ENCODE results near the gene UNC45A.
A peak's percentile ranks its signal among the peaks of the same experiment; 100 is the strongest.

UNC45A gene

DNA sequence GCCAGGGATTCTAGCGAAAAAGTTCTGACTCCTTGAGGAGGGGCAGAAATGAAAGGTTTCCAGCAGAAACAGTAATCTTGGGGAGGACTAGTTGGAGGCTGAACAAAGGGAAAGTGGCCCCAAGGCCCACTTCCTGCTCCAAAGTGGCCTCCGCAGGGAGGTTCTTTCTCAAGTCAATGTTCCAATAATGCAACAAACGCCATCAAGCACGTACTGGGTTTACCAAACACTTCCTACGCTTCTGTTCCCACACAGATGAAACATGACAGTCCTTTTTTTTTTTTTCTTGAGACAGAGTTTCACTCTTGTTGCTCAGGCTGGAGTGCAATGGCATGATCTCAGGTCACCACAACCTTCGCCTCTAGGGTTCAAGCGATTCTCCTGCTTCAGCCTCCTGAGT is 10.0 kb downstream of the UNC45A start:
- Histone ChIP-seq H3K4me1 (ENCODE audit: control insufficient read depth, insufficient read depth, low read length, poor library complexity, severe bottlenecking) (no peaks in the 10 kb centered on the region), H3K27me3 (replicated peaks; ENCODE audit: control insufficient read depth, insufficient read depth, low read length, poor library complexity, severe bottlenecking) (no peaks in the 10 kb centered on the region), H3K4me3 (ENCODE audit: insufficient read depth, low read depth, low read length, poor library complexity, severe bottlenecking) (no peak overlapping the region), H3K27ac (ENCODE audit: insufficient read depth, low read length, poor library complexity, severe bottlenecking) (no peak overlapping the region), H3K9me3 (ENCODE audit: control insufficient read depth, low read length) (no peaks in the 10 kb centered on the region), H3K36me3 (ENCODE audit: control insufficient read depth, insufficient read depth, low read length) (peaks cover 88% of the 10 kb centered on the region)
- DNase-seq = no peak

DNA sequence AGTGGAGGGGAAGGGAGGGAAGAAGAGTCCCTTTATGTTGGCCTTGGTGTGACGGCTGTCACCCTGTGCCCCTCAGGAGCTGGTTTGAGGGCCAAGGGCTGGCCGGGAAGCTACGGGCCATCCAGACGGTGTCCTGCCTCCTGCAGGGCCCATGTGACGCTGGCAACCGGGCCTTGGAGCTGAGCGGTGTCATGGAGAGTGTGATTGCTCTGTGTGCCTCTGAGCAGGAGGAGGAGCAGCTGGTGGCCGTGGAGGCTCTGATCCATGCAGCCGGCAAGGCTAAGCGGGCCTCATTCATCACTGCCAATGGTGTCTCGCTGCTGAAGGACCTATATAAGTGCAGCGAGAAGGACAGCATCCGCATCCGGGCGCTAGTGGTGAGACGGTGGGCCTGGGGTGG is 11.5 kb downstream of the UNC45A start:
- Histone ChIP-seq H3K36me3 (ENCODE audit: control insufficient read depth, insufficient read depth, low read length) (peaks cover 82% of the 10 kb centered on the region), H3K9me3 (ENCODE audit: control insufficient read depth, low read length) (no peaks in the 10 kb centered on the region), H3K4me3 (ENCODE audit: insufficient read depth, low read depth, low read length, poor library complexity, severe bottlenecking) (no peak overlapping the region), H3K27me3 (replicated peaks; ENCODE audit: control insufficient read depth, insufficient read depth, low read length, poor library complexity, severe bottlenecking) (no peaks in the 10 kb centered on the region), H3K27ac (ENCODE audit: insufficient read depth, low read length, poor library complexity, severe bottlenecking) (no peak overlapping the region), H3K4me1 (ENCODE audit: control insufficient read depth, insufficient read depth, low read length, poor library complexity, severe bottlenecking) (no peaks in the 10 kb centered on the region)
- no peak for DNase-seq

DNA sequence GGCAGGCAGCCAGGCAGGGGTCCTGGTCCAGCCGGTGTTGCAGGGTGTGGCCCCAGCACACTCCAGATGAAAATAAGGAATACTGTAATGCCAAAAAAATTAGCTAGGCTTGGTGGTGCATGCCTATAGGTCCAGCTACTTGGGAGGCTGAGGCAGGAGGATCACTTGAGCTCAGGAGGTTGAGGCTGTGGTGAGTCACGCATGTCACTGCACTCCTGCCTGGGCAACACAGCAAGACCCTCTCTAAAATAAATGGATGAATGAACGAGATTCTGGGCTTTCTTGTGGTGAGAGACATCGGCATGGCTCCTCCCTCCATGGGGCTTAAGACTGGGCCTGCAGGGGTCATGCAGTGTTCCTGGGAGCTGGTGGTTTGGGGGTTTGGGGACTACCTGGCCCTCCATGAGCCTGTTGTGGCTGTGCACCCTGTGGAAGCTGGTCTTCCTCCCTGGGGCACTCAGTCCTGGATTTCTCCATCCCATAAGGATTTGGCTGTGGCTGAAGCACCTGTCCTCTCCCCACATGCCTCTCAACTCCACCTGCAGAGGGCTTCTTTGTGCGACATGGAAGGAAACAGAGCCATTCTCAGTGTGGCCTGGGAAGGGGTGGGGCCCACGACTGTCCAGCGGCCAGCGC is 12.0 kb downstream of the UNC45A start:
- Histone ChIP-seq H3K9me3 (ENCODE audit: control insufficient read depth, low read length) (no peaks in the 10 kb centered on the region), H3K27ac (ENCODE audit: insufficient read depth, low read length, poor library complexity, severe bottlenecking) (no peak overlapping the region), H3K4me1 (ENCODE audit: control insufficient read depth, insufficient read depth, low read length, poor library complexity, severe bottlenecking) (no peaks in the 10 kb centered on the region), H3K36me3 (ENCODE audit: control insufficient read depth, insufficient read depth, low read length) (peaks cover 77% of the 10 kb centered on the region), H3K27me3 (replicated peaks; ENCODE audit: control insufficient read depth, insufficient read depth, low read length, poor library complexity, severe bottlenecking) (no peaks in the 10 kb centered on the region), H3K4me3 (ENCODE audit: insufficient read depth, low read depth, low read length, poor library complexity, severe bottlenecking) (no peak overlapping the region)
- DNase-seq = no peak

DNA sequence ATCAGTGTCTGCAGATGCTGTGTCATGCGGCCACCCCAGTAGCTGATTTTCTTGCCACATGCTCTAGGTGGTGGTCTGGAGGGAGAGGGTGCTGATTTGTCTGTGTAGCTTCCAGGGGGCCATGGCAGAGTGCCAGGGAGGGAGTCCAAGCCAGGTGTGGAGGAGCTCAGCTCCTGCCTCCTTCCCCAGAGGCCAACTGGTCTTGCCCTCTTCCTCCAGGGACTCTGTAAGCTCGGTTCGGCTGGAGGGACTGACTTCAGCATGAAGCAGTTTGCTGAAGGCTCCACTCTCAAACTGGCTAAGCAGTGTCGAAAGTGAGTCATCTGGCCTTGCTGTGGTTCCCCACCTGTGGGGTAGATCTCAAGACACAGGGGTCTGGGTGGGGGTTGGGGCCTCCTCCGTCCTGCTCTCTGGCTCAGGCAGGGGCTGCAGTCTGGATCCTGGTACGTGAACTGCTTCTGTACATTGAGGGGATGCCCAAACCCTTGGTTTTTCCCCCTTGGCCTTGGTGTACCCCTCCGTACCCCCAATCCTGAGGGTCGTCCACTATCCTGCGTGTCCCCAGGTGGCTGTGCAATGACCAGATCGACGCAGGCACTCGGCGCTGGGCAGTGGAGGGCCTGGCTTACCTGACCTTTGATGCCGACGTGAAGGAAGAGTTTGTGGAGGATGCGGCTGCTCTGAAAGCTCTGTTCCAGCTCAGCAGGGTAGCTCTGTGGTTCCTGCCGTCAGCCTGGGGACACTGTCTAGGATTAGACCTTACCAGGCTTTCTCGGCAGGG is 12.7 kb downstream of the UNC45A start:
- peaks cover 73% of the 10 kb centered on the region for H3K36me3 ChIP-seq (ENCODE audit: control insufficient read depth, insufficient read depth, low read length)
- DNase-seq = no peak
- H3K27me3 ChIP-seq (replicated peaks; ENCODE audit: control insufficient read depth, insufficient read depth, low read length, poor library complexity, severe bottlenecking) = no peaks in the 10 kb centered on the region
- H3K4me3 ChIP-seq (ENCODE audit: insufficient read depth, low read depth, low read length, poor library complexity, severe bottlenecking) = no peak overlapping the region
- no peaks in the 10 kb centered on the region for H3K4me1 ChIP-seq (ENCODE audit: control insufficient read depth, insufficient read depth, low read length, poor library complexity, severe bottlenecking)
- no peaks in the 10 kb centered on the region for H3K9me3 ChIP-seq (ENCODE audit: control insufficient read depth, low read length)
- H3K27ac ChIP-seq (ENCODE audit: insufficient read depth, low read length, poor library complexity, severe bottlenecking) = no peak overlapping the region

DNA sequence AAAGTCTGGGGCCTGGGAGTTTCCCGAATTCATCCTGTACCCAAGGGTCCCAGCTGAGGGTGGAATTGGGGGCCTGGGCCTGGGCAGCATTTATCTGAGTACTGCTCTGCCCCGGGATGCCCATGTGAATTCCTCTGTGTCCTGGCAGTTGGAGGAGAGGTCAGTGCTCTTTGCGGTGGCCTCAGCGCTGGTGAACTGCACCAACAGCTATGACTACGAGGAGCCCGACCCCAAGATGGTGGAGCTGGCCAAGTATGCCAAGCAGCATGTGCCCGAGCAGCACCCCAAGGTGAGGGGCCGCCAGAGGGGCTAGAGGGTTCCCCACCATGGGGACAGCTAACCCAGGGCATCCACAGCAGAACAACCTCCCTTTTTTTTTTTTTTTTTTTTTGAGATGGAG is 13.4 kb downstream of the UNC45A start:
- H3K36me3 ChIP-seq (ENCODE audit: control insufficient read depth, insufficient read depth, low read length) = peaks cover 69% of the 10 kb centered on the region

DNA sequence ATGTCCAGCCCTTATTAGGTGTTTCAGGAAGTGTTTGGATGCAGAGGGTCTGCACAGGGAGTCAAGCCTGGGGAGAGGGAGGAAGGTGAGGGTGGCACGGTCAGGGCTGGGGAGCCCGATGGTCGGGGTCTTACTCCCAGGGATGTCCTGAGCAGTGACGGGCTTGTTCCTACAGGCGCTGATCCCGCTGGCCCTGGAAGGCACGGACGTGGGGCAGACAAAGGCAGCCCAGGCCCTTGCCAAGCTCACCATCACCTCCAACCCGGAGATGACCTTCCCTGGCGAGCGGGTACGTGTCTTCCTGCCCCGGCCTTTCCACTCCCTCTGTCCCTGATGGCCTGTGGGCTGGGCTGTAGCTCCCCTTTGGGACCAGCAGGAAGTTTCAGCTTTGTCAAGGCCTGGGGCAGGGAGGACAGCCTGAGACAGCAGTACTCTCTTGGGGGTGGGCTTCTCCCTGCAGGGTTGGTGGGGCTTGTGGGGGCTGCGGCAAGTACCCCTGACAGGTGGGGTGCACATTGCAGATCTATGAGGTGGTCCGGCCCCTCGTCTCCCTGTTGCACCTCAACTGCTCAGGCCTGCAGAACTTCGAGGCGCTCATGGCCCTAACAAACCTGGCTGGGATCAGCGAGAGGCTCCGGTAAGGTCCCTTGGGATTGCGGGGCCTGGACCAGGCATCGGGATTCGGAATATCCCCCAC is 15.0 kb downstream of the UNC45A start:
- Histone ChIP-seq H3K4me1 (ENCODE audit: control insufficient read depth, insufficient read depth, low read length, poor library complexity, severe bottlenecking) (peaks cover 8% of the 10 kb centered on the region), H3K9me3 (ENCODE audit: control insufficient read depth, low read length) (no peaks in the 10 kb centered on the region), H3K4me3 (ENCODE audit: insufficient read depth, low read depth, low read length, poor library complexity, severe bottlenecking) (no peak overlapping the region), H3K36me3 (ENCODE audit: control insufficient read depth, insufficient read depth, low read length) (peaks cover 52% of the 10 kb centered on the region), H3K27me3 (replicated peaks; ENCODE audit: control insufficient read depth, insufficient read depth, low read length, poor library complexity, severe bottlenecking) (no peaks in the 10 kb centered on the region), H3K27ac (ENCODE audit: insufficient read depth, low read length, poor library complexity, severe bottlenecking) (no peak overlapping the region)
- DNase-seq = no peak

More for the DNA sequence above, 13.4 kb downstream of the UNC45A start:
- Histone ChIP-seq H3K27me3 (replicated peaks; ENCODE audit: control insufficient read depth, insufficient read depth, low read length, poor library complexity, severe bottlenecking) (no peaks in the 10 kb centered on the region), H3K4me3 (ENCODE audit: insufficient read depth, low read depth, low read length, poor library complexity, severe bottlenecking) (no peak overlapping the region), H3K9me3 (ENCODE audit: control insufficient read depth, low read length) (no peaks in the 10 kb centered on the region), H3K27ac (ENCODE audit: insufficient read depth, low read length, poor library complexity, severe bottlenecking) (no peak overlapping the region), H3K4me1 (ENCODE audit: control insufficient read depth, insufficient read depth, low read length, poor library complexity, severe bottlenecking) (no peaks in the 10 kb centered on the region)
- no peak for DNase-seq

DNA sequence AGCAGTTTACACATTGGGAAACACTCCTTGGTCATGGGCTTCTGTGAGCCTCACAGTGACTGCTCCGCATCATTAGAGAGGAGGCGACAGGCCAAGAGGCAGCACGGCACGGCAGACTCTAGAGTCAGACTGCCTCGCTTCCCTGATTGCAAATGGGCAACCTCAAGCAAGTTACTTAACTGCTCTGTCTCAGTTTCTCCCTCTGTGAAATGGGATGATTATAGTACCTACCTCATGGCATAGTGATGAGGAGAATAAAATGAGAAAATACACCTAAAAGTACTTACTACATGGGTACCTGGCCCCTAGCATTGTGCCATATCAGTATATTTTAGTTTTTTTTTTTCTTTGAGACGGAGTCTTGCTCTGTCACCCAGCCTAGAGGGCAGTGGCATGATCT is 15.6 kb downstream of the UNC45A start:
- Histone ChIP-seq H3K27me3 (replicated peaks; ENCODE audit: control insufficient read depth, insufficient read depth, low read length, poor library complexity, severe bottlenecking) (no peaks in the 10 kb centered on the region), H3K36me3 (ENCODE audit: control insufficient read depth, insufficient read depth, low read length) (peaks cover 51% of the 10 kb centered on the region), H3K27ac (ENCODE audit: insufficient read depth, low read length, poor library complexity, severe bottlenecking) (no peak overlapping the region), H3K9me3 (ENCODE audit: control insufficient read depth, low read length) (no peaks in the 10 kb centered on the region), H3K4me1 (ENCODE audit: control insufficient read depth, insufficient read depth, low read length, poor library complexity, severe bottlenecking) (peaks cover 13% of the 10 kb centered on the region), H3K4me3 (ENCODE audit: insufficient read depth, low read depth, low read length, poor library complexity, severe bottlenecking) (no peak overlapping the region)
- DNase-seq = no peak

DNA sequence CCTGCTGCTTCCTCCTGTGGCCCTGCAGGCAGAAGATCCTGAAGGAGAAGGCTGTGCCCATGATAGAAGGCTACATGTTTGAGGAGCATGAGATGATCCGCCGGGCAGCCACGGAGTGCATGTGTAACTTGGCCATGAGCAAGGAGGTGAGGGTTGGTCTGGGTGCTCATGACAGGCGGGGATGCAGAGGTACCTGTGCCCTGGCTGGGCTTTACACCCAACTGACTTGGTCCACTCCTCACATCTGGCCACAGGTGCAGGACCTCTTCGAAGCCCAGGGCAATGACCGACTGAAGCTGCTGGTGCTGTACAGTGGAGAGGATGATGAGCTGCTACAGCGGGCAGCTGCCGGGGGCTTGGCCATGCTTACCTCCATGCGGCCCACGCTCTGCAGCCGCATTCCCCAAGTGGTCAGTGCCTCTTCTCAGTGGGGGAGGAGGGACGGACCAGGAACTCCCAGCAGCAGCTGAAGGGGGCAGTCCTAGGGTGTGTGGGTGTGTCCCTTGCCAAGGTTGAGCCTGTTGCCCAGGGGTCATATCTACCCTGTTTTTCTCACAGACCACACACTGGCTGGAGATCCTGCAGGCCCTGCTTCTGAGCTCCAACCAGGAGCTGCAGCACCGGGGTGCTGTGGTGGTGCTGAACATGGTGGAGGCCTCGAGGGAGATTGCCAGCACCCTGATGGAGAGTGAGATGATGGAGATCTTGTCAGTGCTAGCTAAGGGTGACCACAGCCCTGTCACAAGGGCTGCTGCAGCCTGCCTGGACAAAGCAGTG is 18.0 kb downstream of the UNC45A start:
- H3K9me3 ChIP-seq (ENCODE audit: control insufficient read depth, low read length) = no peaks in the 10 kb centered on the region
- H3K4me1 ChIP-seq (ENCODE audit: control insufficient read depth, insufficient read depth, low read length, poor library complexity, severe bottlenecking) = peaks cover 23% of the 10 kb centered on the region
- H3K36me3 ChIP-seq (ENCODE audit: control insufficient read depth, insufficient read depth, low read length) = peaks cover 31% of the 10 kb centered on the region
- no peaks in the 10 kb centered on the region for H3K27me3 ChIP-seq (replicated peaks; ENCODE audit: control insufficient read depth, insufficient read depth, low read length, poor library complexity, severe bottlenecking)
- H3K4me3 ChIP-seq (ENCODE audit: insufficient read depth, low read depth, low read length, poor library complexity, severe bottlenecking) = no peak overlapping the region
- H3K27ac ChIP-seq (ENCODE audit: insufficient read depth, low read length, poor library complexity, severe bottlenecking) = no peak overlapping the region
- DNase-seq = no peak

DNA sequence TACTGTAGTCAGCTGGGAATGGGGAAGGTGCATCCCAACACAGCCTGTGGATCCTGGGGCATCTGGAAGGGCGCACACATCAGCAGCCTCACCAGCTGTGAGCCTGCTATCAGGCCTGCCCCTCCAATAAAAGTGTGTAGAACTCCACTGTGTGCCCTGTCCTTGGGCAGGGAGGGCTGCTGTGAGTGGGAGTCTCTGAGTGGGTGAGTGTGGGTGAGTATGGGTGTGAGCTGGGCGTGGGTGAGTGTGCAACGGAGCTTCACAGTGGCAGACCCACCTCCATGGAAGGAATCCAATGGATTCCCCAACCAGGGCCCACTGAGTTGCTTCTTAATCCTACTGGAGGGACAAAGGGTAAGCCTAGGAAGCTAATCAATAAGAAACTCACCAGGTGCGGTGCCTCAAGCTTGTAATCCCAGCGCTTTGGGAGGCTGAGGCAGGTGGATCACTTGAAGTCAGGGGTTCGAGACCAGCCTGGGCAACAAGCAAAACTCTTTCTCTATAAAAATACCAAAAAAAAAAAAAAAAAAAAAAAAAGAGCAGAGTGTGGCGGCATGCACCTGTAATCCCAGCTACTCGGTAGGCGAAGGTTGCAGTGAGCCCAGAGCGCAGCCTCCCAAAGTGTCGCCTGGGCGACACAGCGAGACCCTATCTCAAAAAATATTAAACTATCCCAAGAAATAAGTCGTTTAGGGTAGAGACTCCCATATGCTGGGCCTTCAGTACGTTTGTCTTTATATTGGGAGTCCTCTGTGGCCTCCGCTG is 19.0 kb downstream of the UNC45A start:
- H3K4me3 ChIP-seq (ENCODE audit: insufficient read depth, low read depth, low read length, poor library complexity, severe bottlenecking) = peak overlapping the region; percentile 68
- no peaks in the 10 kb centered on the region for H3K9me3 ChIP-seq (ENCODE audit: control insufficient read depth, low read length)
- no peak for DNase-seq
- peaks cover 23% of the 10 kb centered on the region for H3K4me1 ChIP-seq (ENCODE audit: control insufficient read depth, insufficient read depth, low read length, poor library complexity, severe bottlenecking)
- H3K36me3 ChIP-seq (ENCODE audit: control insufficient read depth, insufficient read depth, low read length) = peaks cover 24% of the 10 kb centered on the region
- H3K27ac ChIP-seq (ENCODE audit: insufficient read depth, low read length, poor library complexity, severe bottlenecking) = peak overlapping the region; percentile 91
- H3K27me3 ChIP-seq (replicated peaks; ENCODE audit: control insufficient read depth, insufficient read depth, low read length, poor library complexity, severe bottlenecking) = no peaks in the 10 kb centered on the region
